Hematopoietic multipotent progenitor cell treated with erythropoietin and hydrocortisone succinate and interleukin-3 and kit ligand, for 15 days (in vitro differentiated cells): ENCODE results near the gene CTRB2.
"Not testable (repeated sequence)": the region's sequence is repeated elsewhere in the genome, so short reads cannot be mapped to it uniquely, and the experiment has no call there.

ENCODE experiments used
- DNase-seq: peaks from one replicate; pipeline ENCODE4 v3.0.0-alpha.2; 2015; ENCODE audit warnings: low spot score

The CTRB2 gene

DNA sequence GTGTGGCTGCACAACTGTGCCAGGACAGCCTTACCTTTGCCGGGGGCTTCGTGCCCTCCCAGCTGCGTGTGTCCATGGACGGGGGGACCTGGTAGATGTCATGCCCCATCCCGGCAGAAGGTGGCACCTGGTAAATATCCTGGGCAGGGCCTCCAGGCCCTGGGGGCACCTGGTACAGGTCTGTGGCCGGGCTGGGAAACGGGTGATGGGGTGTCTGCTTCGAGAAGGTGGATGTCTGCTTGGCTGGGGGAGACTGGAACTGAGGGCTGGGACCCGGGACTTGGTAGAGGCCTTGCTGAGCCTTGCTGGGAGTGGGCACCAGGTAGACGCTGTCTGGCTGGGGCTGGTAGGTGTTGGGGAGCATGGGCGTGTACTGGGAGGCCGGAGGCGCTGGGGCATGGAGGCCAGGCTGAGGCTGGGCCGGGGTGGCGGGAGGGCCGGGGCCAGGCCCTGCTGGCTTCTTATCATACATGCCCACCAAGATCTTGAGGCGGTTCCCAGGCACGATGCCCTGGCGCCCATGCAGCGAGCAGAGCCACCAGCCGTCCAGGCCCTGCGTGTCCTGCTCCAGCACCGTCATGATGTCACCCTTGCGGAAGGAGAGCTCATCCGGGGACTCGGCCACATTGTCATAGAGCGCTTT, 35.6 kb upstream of the CTRB2 start:
- not testable (repeated sequence) for DNase-seq

DNA sequence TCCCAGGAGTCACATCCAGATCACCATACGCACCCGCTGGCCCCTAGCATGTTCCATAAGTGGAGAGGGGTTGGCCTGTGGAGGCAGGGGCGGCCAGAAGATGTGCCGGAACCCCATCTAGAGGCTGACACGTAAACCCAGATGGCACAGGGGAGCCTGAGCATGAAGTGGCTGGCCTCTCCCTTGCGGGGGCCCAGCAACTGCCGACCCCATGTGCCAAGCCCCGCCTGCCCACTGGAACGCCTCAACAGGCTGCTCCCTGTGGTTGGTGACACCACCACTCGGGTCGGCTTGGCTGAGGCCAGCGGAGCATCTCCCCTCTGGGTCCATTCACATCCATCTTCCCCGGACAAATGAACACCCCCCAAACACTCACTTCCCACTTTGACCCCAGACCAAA, 35.0 kb upstream of the CTRB2 start:
- no peak for DNase-seq

GRCh38 chr16:75241412-75241811, 34.5 kb upstream of the CTRB2 start:
- DNase-seq, result no peak

DNA sequence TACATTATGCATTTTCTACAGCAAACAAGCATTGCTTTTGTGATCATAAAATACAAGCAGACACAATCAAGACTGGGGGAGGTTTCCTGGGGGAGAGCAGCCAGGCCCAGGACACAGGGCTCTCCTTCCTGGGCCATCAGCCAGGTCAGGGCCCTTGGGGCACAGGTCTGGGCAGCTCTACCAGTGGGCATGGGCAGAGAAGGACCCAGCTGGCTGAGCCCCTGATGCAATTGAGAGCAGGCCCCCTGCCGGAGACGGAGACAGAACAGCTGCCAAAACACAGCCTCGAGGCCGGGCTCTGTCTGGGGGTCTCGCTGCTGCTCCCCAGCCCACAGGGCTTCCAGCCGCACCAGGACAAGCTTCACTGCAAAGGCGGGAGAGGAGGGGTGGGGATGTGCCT, 33.7 kb upstream of the CTRB2 start:
- not testable (repeated sequence) for DNase-seq

- no peak for DNase-seq
These were observed 32.7 kb upstream of the CTRB2 start for GRCh38 chr16:75239542-75240122.

- no peak for DNase-seq
These were observed 32.0 kb upstream of the CTRB2 start for GRCh38 chr16:75238853-75239541.

GRCh38 chr16:75238132-75238852, 31.3 kb upstream of the CTRB2 start:
- DNase-seq, result no peak

GRCh38 chr16:75237398-75238131, 30.6 kb upstream of the CTRB2 start:
- no peak for DNase-seq

DNA sequence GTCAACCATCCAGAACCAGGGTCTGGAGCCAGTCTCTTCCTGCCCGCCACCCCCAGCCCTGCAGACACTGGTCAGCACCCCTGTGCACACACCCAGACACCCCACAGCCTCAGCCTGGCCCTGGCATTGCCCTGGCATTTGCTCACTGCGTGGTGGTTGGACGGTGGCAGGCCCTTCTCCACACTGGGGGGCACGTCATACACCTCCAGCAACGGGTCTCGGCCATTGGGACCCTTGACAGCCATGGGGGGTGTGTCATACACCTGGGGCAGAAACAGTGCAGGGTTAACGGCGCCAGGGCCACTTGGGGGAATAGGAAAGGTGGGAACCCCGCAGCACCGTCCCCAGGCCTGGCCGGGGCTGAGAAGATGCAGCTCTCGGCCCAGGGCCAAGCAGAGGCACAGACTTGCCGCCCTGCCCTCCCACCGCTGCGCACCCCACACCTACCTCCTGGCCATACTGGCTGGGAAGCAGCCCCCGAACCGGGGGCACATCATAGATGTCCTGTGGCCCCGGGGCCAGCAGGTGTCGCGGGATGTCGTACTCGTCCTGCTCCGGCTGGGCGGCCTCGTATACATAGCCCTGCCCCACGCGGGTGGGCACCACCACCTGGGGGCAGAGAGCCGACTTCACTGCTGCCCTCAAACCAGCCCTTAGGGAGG, 29.9 kb upstream of the CTRB2 start:
- DNase-seq, result no peak

DNA sequence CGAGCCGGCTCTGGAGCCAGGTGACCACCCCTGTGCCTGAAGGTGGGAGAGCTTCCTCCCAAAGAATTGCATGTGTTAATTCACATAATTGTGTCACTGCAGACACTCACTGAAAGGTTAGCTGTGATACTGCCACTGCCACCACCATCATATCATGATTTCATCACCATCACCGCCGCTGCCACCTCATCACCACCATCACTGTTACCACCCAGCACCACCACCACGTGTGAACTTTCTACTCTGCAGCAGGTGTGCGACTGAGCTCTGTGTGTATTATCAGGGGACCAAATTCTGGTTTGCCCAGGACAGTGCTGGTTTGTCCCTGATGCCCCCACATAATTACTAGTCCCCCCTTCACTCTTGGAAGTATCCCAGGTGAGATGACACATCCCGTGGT, 29.3 kb upstream of the CTRB2 start:
- DNase-seq, result no peak

DNA sequence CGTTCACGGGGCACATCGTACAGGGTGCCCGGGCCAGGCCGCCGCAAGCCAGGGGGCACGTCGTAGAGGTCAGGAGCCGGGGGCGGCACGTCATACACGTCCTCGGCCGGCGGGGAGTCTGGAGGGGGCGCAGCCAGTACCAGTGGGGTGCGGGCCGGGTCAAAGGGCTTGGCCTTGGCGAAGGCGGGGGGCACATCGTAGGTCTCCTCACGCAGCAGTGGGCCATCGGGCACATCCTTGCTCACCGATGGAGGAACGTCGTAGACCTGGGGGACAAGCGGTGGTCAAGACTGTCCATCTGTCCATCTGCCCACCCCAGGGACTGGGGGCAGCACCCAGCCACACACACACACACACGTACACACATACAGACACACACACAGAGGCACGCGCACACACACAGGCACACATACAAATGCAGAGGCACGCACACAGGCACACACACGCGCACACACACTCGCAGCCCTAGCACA, 28.8 kb upstream of the CTRB2 start:
- no peak for DNase-seq

- DNase-seq, result no peak
These were observed 28.1 kb upstream of the CTRB2 start for GRCh38 chr16:75234856-75235696.

GRCh38 chr16:75233611-75233938, 26.6 kb upstream of the CTRB2 start:
- no peak for DNase-seq

- no peak for DNase-seq
These were observed 24.6 kb upstream of the CTRB2 start for GRCh38 chr16:75231570-75231969.

DNA sequence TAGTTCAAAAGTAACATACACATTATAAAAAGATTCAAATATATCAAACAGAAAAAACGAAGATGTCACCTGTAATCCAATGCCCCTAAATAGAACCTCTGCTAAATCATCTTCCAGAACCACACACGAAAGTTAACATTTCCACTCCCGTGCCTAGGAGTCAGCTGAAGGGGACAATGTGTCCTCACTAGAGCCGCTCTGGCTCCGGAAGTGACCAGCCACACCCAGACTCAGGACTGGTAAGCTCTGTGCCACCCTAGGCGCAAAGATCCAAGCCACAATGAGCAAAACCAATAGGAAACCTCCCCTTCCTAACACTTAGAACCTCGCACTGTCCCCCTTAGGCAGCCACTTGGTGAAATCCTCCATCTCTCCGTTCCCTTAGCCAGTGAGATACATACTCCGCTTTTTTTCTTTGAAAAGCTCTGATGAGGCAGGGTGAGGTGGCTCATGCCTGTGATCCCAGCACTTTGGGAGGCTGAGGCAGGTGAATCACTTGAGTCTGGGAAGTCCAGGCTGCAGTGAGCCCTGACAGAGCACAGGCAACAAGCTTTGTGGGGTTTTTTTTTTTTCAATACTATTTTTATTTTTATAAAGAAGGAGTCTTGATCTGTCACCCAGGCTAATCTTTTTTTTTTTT, 23.6 kb upstream of the CTRB2 start:
- DNase-seq, result no peak

GRCh38 chr16:75229172-75230031, 22.4 kb upstream of the CTRB2 start:
- DNase-seq, result no peak

DNA sequence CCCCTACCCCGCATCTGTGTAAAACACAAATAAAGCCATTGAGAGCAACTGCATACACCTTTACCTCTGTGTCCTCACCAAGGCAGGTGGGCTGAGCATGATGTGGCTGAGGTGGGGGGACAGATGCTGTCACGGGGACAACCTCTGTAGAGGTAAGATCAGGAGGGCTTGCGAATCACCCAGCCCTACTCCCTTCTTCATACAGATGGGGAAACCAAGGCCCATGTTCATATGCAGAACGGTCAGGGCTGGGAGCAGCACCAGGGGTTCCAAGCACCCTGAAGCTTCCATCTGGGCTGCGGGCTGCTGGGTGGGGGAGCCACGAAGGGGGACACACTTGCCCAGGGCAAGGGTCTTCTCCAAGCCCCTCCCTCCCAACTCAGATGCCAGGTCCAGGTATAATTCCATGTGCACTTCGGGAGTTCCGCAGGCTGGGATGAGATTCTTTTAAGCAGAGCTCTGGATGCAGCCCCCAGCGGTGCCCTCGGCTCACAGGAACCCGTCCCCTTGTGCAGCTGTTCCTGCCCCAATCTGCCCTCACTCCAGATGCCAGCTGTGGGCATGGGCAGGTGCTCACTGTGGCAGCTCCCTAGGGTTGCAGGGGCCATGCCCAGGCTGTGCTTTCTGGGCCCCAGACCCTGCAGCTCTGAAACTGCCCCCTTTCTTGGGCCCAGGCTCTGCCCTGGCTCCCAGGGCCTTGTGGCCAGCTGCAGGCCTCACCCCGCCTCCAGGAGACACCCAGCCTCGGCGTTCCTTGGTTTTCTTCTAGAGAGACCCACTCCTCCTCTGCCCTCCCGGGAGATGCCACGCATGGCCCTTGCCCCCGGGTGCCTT, 21.4 kb upstream of the CTRB2 start:
- no peak for DNase-seq

GRCh38 chr16:75227361-75228142, 20.6 kb upstream of the CTRB2 start:
- no peak for DNase-seq
